NB4 (cell line): Measurements from ENCODE around the gene RAB23.

ENCODE experiments used
- DNase-seq: peaks from one replicate; pipeline ENCODE4 v3.0.0; 2010; ENCODE audit warnings: low read depth
- H3K4me3 ChIP-seq: one replicate; pipeline ENCODE4 v1.5.1; 2011; ENCODE audit warnings: mild to moderate bottlenecking, low read depth, low read length, moderate library complexity
- CTCF ChIP-seq: IDR thresholded peaks from one replicate; pipeline ENCODE4 v1.5.1; 2012; ENCODE audit warnings: low read depth, low read length
- MAX ChIP-seq: IDR thresholded peaks from 2 replicates; pipeline ENCODE4 v1.6.1; 2011; ENCODE audit warnings: low read depth, low read length
- MYC ChIP-seq: IDR thresholded peaks from 2 replicates; pipeline ENCODE4 v1.6.1; 2011; ENCODE audit warnings: low read depth, low read length
- POLR2A ChIP-seq: IDR thresholded peaks from 2 replicates; pipeline ENCODE4 v1.6.1; 2011; ENCODE audit warnings: mild to moderate bottlenecking; ENCODE audit not compliant: insufficient read length; ENCODE audit errors: extremely low read depth

RAB23 gene

GRCh38 chr6:57198926-57199636 lies 23.0 kb downstream of the RAB23 start:
- TF ChIP-seq MYC (no peak), CTCF (no peak), MAX (no peak), POLR2A (no peak)
- no peak for DNase-seq
- no peak overlapping the region for H3K4me3 ChIP-seq

- no peak overlapping the region for H3K4me3 ChIP-seq
- DNase-seq = no peak
- TF ChIP-seq POLR2A (no peak), MAX (no peak), MYC (no peak), CTCF (no peak)
These were observed 26.6 kb downstream of the RAB23 start for GRCh38 chr6:57195457-57195856.

GRCh38 chr6:57193177-57193576 lies 28.9 kb downstream of the RAB23 start:
- DNase-seq = no peak
- TF ChIP-seq MYC = no peak
- H3K4me3 ChIP-seq = no peak overlapping the region

GRCh38 chr6:57190140-57190539 lies 32.0 kb downstream of the RAB23 start:
- no peak overlapping the region for H3K4me3 ChIP-seq
- TF ChIP-seq CTCF = no peak
- TF ChIP-seq MAX = no peak
- TF ChIP-seq MYC = no peak
- no peak for TF ChIP-seq POLR2A
- DNase-seq = peak; percentile 52

- H3K4me3 ChIP-seq = no peak overlapping the region
- no peak for DNase-seq
- TF ChIP-seq MYC (no peak), MAX (no peak), POLR2A (no peak), CTCF (no peak)
These were observed 38.8 kb downstream of the RAB23 start for GRCh38 chr6:57183336-57183735.

- TF ChIP-seq MYC = no peak
- no peak for TF ChIP-seq CTCF
- TF ChIP-seq MAX = no peak
- no peak for TF ChIP-seq POLR2A
- no peak overlapping the region for H3K4me3 ChIP-seq
- no peak for DNase-seq
These were observed 40.1 kb downstream of the RAB23 start for GRCh38 chr6:57182017-57182432.
